Testis (tissue), 3 donors: ENCODE measurements around the gene IFT25. TPM values are rescaled to one million over a fixed set of nuclear protein-coding genes. Genes with fewer than 3 reads are reported as not detected.

Experiments used
- DNase-seq: peaks from one replicate; pipeline ENCODE4 v3.0.0-alpha.2; 2019
- H3K27ac ChIP-seq, 2 donors: fragments of 200-600 bp; sonication (generic); one replicate each; pipeline ENCODE4 v1.5.1; 2019
- H3K27me3 ChIP-seq: fragments of 200-600 bp; sonication (generic); one replicate; pipeline ENCODE4 v1.5.1; 2019
- H3K36me3 ChIP-seq: fragments of 200-600 bp; sonication (generic); one replicate; pipeline ENCODE4 v1.5.1; 2017; ENCODE audit warnings: low read depth; ENCODE audit errors: missing control alignments
- H3K4me1 ChIP-seq: fragments of 200-600 bp; sonication (generic); one replicate; pipeline ENCODE4 v1.5.1; 2019
- H3K4me3 ChIP-seq, 2 donors: fragments of 200-600 bp; sonication (generic); one replicate each; pipeline ENCODE4 v1.5.1; 2017 to 2019
- H3K9me3 ChIP-seq: fragments of 200-600 bp; sonication (generic); one replicate; pipeline ENCODE4 v1.5.1; 2017
- POLR2A ChIP-seq: fragments of 450-650 bp; IDR thresholded peaks from one replicate; pipeline ENCODE4 v1.6.1; 2017; ENCODE audit warnings: antibody characterized with exemption, mild to moderate bottlenecking, moderate library complexity
- WGBS, 2 donors: methylation state at CpG; one replicate each; pipeline ENCODE4 v1.1.5; 2018; 5-methylcytosine and 5-hydroxymethylcytosine counted together
- intact Hi-C: fragments of 100-400 bp; cut with DNase I; formaldehyde crosslinking; loops from one replicate; pipeline ENCODE4 v1.15.1; 2023; ENCODE audit warnings: low total_unique reads
- polyA plus RNA-seq: library from polyadenylated mRNA; stranded (reverse); fragments of 350-450 nt; fragmentation: Illumina TruSeq; extraction: RNeasy Lipid Tissue Mini Kit (QIAGEN cat#74804); gene quantifications from one replicate; pipeline ENCODE4 v1.2.3, GENCODE V29; 2014; ENCODE audit warnings: low read depth, low replicate concordance; ENCODE audit not compliant: insufficient read depth
- total RNA-seq, 2 donors: library from RNA; depleted of rRNA; stranded (reverse); fragments of >200 nt; gene quantifications; one replicate each; pipeline ENCODE4 v1.2.3, GENCODE V29; 2016
- TF ChIP-seq, protein P1 (sequence below), 3 experiments: fragments of 450-650 bp in 2 of 3; fragments of 200-600 bp in 1 of 3; sonication (generic) in 1 of 3; IDR thresholded peaks; one replicate each; pipeline ENCODE4 v1.5.1; 2016 to 2019; ENCODE audit warnings: antibody characterized with exemption in 3 of 3, mild to moderate bottlenecking in 2 of 3, moderate library complexity in 1 of 3

Gene IFT25
- total and polyA plus RNA-seq, 3 donors from 2014 or later: 28.1 to 43.7 (median 34.1) TPM

- Histone ChIP-seq H3K27ac (no peak overlapping the region), H3K4me1 (no peaks in the 10 kb centered on the region), H3K27me3 (no peaks in the 10 kb centered on the region), H3K4me3 (no peak overlapping the region), H3K9me3 (no peaks in the 10 kb centered on the region), H3K36me3 (no peaks in the 10 kb centered on the region)
- intact Hi-C loops: no loop called here
- TF ChIP-seq, protein P1, sequence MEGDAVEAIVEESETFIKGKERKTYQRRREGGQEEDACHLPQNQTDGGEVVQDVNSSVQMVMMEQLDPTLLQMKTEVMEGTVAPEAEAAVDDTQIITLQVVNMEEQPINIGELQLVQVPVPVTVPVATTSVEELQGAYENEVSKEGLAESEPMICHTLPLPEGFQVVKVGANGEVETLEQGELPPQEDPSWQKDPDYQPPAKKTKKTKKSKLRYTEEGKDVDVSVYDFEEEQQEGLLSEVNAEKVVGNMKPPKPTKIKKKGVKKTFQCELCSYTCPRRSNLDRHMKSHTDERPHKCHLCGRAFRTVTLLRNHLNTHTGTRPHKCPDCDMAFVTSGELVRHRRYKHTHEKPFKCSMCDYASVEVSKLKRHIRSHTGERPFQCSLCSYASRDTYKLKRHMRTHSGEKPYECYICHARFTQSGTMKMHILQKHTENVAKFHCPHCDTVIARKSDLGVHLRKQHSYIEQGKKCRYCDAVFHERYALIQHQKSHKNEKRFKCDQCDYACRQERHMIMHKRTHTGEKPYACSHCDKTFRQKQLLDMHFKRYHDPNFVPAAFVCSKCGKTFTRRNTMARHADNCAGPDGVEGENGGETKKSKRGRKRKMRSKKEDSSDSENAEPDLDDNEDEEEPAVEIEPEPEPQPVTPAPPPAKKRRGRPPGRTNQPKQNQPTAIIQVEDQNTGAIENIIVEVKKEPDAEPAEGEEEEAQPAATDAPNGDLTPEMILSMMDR (IDR thresholded peaks at IDR 0.05): no peak
- no peak for TF ChIP-seq POLR2A
- DNase-seq: peak; percentile 20
- WGBS, 2 donors: 84 to 86% methylated on average over 5 of the region's 5 CpGs
Observed at GRCh38 chr1:53892911-53893310, 52.6 kb downstream of the IFT25 start.

GRCh38 chr1:53891678-53892077, 53.8 kb downstream of the IFT25 start:
- H3K27ac ChIP-seq: no peak overlapping the region
- H3K27me3 ChIP-seq: no peaks in the 10 kb centered on the region
- intact Hi-C loops: no loop called here
- whole genome bisulfite sequencing, 2 donors: 93 to 98% methylated on average over 2 of the region's 2 CpGs
- DNase-seq: no peak
- H3K36me3 ChIP-seq: no peaks in the 10 kb centered on the region
- no peaks in the 10 kb centered on the region for H3K4me1 ChIP-seq
- no peaks in the 10 kb centered on the region for H3K9me3 ChIP-seq
- TF ChIP-seq, protein P1 (IDR thresholded peaks at IDR 0.05): no peak
- TF ChIP-seq POLR2A: no peak
- H3K4me3 ChIP-seq: no peak overlapping the region

DNA sequence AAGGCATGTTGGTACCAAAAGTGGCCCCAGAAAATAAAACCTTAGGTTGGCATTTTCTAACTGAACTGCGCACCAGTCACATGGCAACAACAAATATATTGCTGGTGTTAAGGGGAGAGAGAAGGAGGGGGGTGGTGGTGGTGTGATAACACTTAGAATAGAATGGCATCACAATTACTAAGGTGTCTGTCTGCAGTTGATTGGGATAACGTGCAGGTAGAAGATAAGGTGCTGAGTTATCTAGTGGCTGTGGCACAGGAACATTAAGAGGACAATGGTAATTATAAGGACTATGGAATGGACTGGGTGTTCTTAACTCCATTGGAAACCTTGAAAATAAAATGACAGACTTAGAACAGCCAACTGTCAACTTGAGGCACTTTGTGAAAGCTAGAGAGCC, 54.5 kb downstream of the IFT25 start:
- H3K27me3 ChIP-seq: no peaks in the 10 kb centered on the region
- TF ChIP-seq, protein P1 (IDR thresholded peaks at IDR 0.05): no peak
- no peak for TF ChIP-seq POLR2A
- no peak for DNase-seq
- H3K9me3 ChIP-seq: no peaks in the 10 kb centered on the region
- H3K36me3 ChIP-seq: no peaks in the 10 kb centered on the region
- intact Hi-C loops: no loop called here
- 83 to 86% methylated on average over 2 of the region's 2 CpGs for WGBS, 2 donors
- no peak overlapping the region for H3K4me3 ChIP-seq
- no peak overlapping the region for H3K27ac ChIP-seq
- no peaks in the 10 kb centered on the region for H3K4me1 ChIP-seq

DNA sequence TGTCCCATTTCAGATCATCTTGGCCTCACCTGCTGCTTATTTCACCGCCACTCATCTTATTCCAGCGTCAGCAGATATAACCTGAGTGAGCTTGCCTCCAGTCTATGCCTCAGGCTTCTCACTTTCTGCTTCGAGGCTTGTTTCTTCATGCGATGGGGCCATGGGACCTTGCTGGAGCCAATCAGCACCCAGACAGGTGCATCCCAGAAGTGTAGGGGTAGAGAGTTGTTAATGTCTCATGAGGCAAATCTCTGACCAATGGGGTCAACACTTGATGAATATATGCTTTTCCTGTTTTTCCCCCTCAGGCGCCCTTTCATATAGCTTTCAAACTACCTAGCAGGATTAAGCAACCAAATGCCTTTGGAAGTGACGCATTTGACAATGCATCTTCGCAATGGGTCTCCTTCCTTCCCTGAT, 55.0 kb downstream of the IFT25 start:
- no peak for DNase-seq
- Histone ChIP-seq H3K36me3 (no peaks in the 10 kb centered on the region), H3K4me3 (peak overlapping the region in 1 of 2 donors; percentile 86), H3K9me3 (no peaks in the 10 kb centered on the region), H3K27ac (no peak overlapping the region), H3K4me1 (no peaks in the 10 kb centered on the region), H3K27me3 (no peaks in the 10 kb centered on the region)
- 60 to 74% methylated on average over 7 of the region's 7 CpGs for WGBS, 2 donors
- intact Hi-C loops: no loop called here
- TF ChIP-seq, protein P1 (IDR thresholded peaks at IDR 0.05): no peak
- no peak for TF ChIP-seq POLR2A
